GM23338 (cell line): ENCODE measurements around the gene DHPS. TPM values are rescaled to one million over a fixed set of nuclear protein-coding genes. Genes with fewer than 3 reads are reported as not detected.
A peak's percentile ranks its signal among the peaks of the same experiment; 100 is the strongest.
"Not testable (repeated sequence)": the region's sequence is repeated elsewhere in the genome, so short reads cannot be mapped to it uniquely, and the experiment has no call there.

ENCODE experiments used
- ATAC-seq: fragments of 200-7000 bp; cut with Tn5 transposase; 3 replicates; pipeline ENCODE4 v1.9.1; 2020
- DNase-seq: peaks from one replicate; pipeline ENCODE4 v3.0.0-alpha.2; 2015; ENCODE audit warnings: low spot score
- H2AFZ ChIP-seq: fragments of 200-600 bp; sonication (generic); 2 replicates; pipeline ENCODE4 v1.8.0; 2016; ENCODE audit warnings: antibody characterized with exemption, mild to moderate bottlenecking, moderate library complexity
- H3F3A ChIP-seq: fragments of 200-600 bp; sonication (generic); replicated peaks from 2 replicates; pipeline ENCODE4 v1.8.0; 2017; ENCODE audit warnings: antibody characterized with exemption, mixed run types, low read depth
- H3K27ac ChIP-seq: fragments of 200-600 bp; sonication (generic); 2 replicates; pipeline ENCODE4 v1.6.1; 2016; ENCODE audit warnings: low read depth
- H3K27me3 ChIP-seq: fragments of 200-600 bp; sonication (generic); 2 replicates; pipeline ENCODE4 v1.8.0; 2016; ENCODE audit warnings: mild to moderate bottlenecking, mixed run types, moderate library complexity; ENCODE audit not compliant: insufficient read depth
- H3K36me3 ChIP-seq: fragments of 200-600 bp; sonication (generic); 2 replicates; pipeline ENCODE4 v1.8.0; 2016; ENCODE audit warnings: mild to moderate bottlenecking; ENCODE audit not compliant: insufficient read depth
- H3K4me1 ChIP-seq: fragments of 200-600 bp; sonication (generic); 2 replicates; pipeline ENCODE4 v1.8.0; 2016; ENCODE audit warnings: mild to moderate bottlenecking, moderate library complexity; ENCODE audit not compliant: insufficient read depth
- H3K4me2 ChIP-seq: fragments of 200-600 bp; sonication (generic); 2 replicates; pipeline ENCODE4 v1.7.1; 2017; ENCODE audit warnings: mixed run types
- H3K4me3 ChIP-seq: fragments of 200-600 bp; sonication (generic); 2 replicates; pipeline ENCODE4 v1.6.1; 2016; ENCODE audit warnings: mixed run types
- H3K79me2 ChIP-seq: fragments of 200-600 bp; sonication (generic); replicated peaks from 2 replicates; pipeline ENCODE4 v1.8.0; 2017; ENCODE audit warnings: mild to moderate bottlenecking; ENCODE audit not compliant: insufficient read depth
- H3K9me2 ChIP-seq: fragments of 200-600 bp; sonication (generic); 2 replicates; pipeline ENCODE4 v1.8.0; 2017; ENCODE audit not compliant: insufficient read depth
- H4K20me1 ChIP-seq: fragments of 200-600 bp; sonication (generic); replicated peaks from 2 replicates; pipeline ENCODE4 v1.8.0; 2017; ENCODE audit warnings: mild to moderate bottlenecking; ENCODE audit not compliant: insufficient read depth
- H3K27ac Mint-ChIP-seq: 2 replicates; pipeline ENCODE4 v1.8.0; 2020; ENCODE audit warnings: inconsistent platforms, mild to moderate bottlenecking, moderate library complexity, mixed read lengths
- H3K27me3 Mint-ChIP-seq: 3 replicates; pipeline ENCODE4 v1.8.0; 2022; ENCODE audit warnings: low read depth, mild to moderate bottlenecking, moderate library complexity, mixed read lengths, inconsistent platforms; ENCODE audit not compliant: insufficient read depth, poor library complexity
- H3K36me3 Mint-ChIP-seq: 3 replicates; pipeline ENCODE4 v1.8.0; 2021; ENCODE audit warnings: low read depth, mild to moderate bottlenecking, inconsistent platforms, moderate library complexity, mixed read lengths
- H3K4me1 Mint-ChIP-seq: 3 replicates; pipeline ENCODE4 v1.8.0; 2020; ENCODE audit warnings: mild to moderate bottlenecking, inconsistent platforms, mixed read lengths
- H3K4me3 Mint-ChIP-seq: 3 replicates; pipeline ENCODE4 v1.8.0; 2021; ENCODE audit warnings: moderate library complexity, mild to moderate bottlenecking, inconsistent platforms, mixed read lengths
- H3K9me3 Mint-ChIP-seq: 3 replicates; pipeline ENCODE4 v1.8.0; 2020; ENCODE audit warnings: moderate library complexity, mild to moderate bottlenecking, inconsistent platforms, mixed read lengths
- CREB1 ChIP-seq: fragments of 250-450 bp; sonication (Bioruptor Pico); IDR thresholded peaks from 2 replicates; pipeline ENCODE4 v1.5.0; 2020; ENCODE audit warnings: low read depth, mild to moderate bottlenecking, moderate library complexity
- EZH2 ChIP-seq: fragments of 200-600 bp; sonication (generic); IDR thresholded peaks from one replicate; pipeline ENCODE4 v1.8.0; 2017; ENCODE audit warnings: antibody characterized with exemption, mild to moderate bottlenecking, low read depth; ENCODE audit not compliant: unreplicated experiment
- EZH2phosphoT487 ChIP-seq: fragments of 200-600 bp; sonication (generic); IDR thresholded peaks from one replicate; pipeline ENCODE4 v1.8.1; 2018; ENCODE audit warnings: antibody characterized with exemption; ENCODE audit not compliant: unreplicated experiment
- JUNB ChIP-seq: IDR thresholded peaks from one replicate; pipeline ENCODE4 v1.6.1; 2016; ENCODE audit warnings: antibody characterized with exemption; ENCODE audit not compliant: unreplicated experiment
- NANOG ChIP-seq: IDR thresholded peaks from 2 replicates; pipeline ENCODE4 v1.6.1; 2016; ENCODE audit warnings: antibody characterized with exemption, borderline replicate concordance
- POLR2AphosphoS5 ChIP-seq: IDR thresholded peaks from 2 replicates; pipeline ENCODE4 v1.6.1; 2016; ENCODE audit warnings: antibody characterized with exemption, low read depth
- STAT1 ChIP-seq: IDR thresholded peaks from one replicate; pipeline ENCODE4 v1.6.1; 2016; ENCODE audit warnings: antibody characterized with exemption; ENCODE audit not compliant: unreplicated experiment
- ZNF114 ChIP-seq: fragments of 250-450 bp; sonication (Bioruptor Pico); IDR thresholded peaks from 2 replicates; pipeline ENCODE4 v1.5.0; 2020; ENCODE audit warnings: mild to moderate bottlenecking, moderate library complexity
- ZNF331 ChIP-seq: fragments of 250-450 bp; sonication (Bioruptor Pico); IDR thresholded peaks from 2 replicates; pipeline ENCODE4 v1.5.0; 2020; ENCODE audit warnings: low read depth, mild to moderate bottlenecking, moderate library complexity
- polyA plus RNA-seq: library from polyadenylated mRNA; unstranded; fragments of >200 nt; fragmentation: Nextera tagmentation; extraction: Ambion mirVana; gene quantifications from 2 replicates; pipeline ENCODE4 v1.2.1, GENCODE V29; 2016
- total RNA-seq: library from RNA; depleted of rRNA; stranded (reverse); fragments of >200 nt; shearing (Covaris generic); gene quantifications from 2 replicates; pipeline ENCODE4 v1.2.3, GENCODE V29; 2014
- TF ChIP-seq, protein P1 (sequence below): IDR thresholded peaks from 2 replicates; pipeline ENCODE4 v1.6.1; 2016; ENCODE audit warnings: antibody characterized with exemption
- TF ChIP-seq, protein P2 (sequence below): fragments of 250-450 bp; sonication (Bioruptor Pico); IDR thresholded peaks from 2 replicates; pipeline ENCODE4 v1.5.0; 2020; ENCODE audit warnings: mild to moderate bottlenecking, moderate library complexity

Gene DHPS
- total and polyA plus RNA-seq, 2 experiments from 2014 or later, result 85.4 to 126 TPM

DNA sequence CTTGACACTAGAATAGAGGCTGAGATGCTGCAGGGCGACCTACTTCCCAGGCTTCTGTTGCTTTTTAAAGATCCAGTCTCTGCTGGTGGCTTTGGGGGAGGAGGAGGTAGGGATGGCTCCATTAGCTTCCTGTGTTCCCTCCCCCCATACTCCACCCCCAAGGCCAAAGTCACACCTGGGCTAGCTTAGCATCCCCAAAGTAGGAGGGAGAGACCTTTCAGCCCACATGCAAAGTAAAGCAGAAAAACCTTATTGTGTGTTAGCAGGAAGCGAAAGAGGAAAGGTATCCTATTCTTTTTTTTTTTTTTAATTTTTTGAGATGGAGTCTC lies 45.3 kb upstream of the DHPS start:
- no peaks in the 10 kb centered on the region for H3K36me3 ChIP-seq
- H3K9me2 ChIP-seq, result no peaks in the 10 kb centered on the region
- no peaks in the 10 kb centered on the region; the same call in 1 of the 2 replicates for H3K4me1 ChIP-seq
- peak overlapping the region; percentile 66; the same call in 1 of the 2 replicates for H3K27ac ChIP-seq
- DNase-seq (peak; percentile 41), ATAC-seq (no peak)
- Mint-ChIP-seq H3K27me3 (peaks cover 21% of the 10 kb centered on the region), H3K27ac (no peak overlapping the region), H3K36me3 (peaks cover 37% of the 10 kb centered on the region), H3K9me3 (no peaks in the 10 kb centered on the region; the same call in 2 of the 3 replicates), H3K4me3 (no peak overlapping the region; the same call in 2 of the 3 replicates), H3K4me1 (peaks cover 8% of the 10 kb centered on the region; the same call in 2 of the 3 replicates)
- H2AFZ ChIP-seq, result no peak overlapping the region
- no peaks in the 10 kb centered on the region for H3K27me3 ChIP-seq
- peaks cover 26% of the 10 kb centered on the region for H3F3A ChIP-seq
- TF ChIP-seq EZH2, result no peak
- no peak for TF ChIP-seq EZH2phosphoT487
- no peak for TF ChIP-seq CREB1 (CRISPR knock-in tag)
- no peak for TF ChIP-seq ZNF331 (CRISPR knock-in tag)
- no peak for TF ChIP-seq ZNF114 (CRISPR knock-in tag)
- TF ChIP-seq POLR2AphosphoS5, result no peak
- TF ChIP-seq, protein P1, sequence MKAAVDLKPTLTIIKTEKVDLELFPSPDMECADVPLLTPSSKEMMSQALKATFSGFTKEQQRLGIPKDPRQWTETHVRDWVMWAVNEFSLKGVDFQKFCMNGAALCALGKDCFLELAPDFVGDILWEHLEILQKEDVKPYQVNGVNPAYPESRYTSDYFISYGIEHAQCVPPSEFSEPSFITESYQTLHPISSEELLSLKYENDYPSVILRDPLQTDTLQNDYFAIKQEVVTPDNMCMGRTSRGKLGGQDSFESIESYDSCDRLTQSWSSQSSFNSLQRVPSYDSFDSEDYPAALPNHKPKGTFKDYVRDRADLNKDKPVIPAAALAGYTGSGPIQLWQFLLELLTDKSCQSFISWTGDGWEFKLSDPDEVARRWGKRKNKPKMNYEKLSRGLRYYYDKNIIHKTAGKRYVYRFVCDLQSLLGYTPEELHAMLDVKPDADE, result no peak
- TF ChIP-seq, protein P2, sequence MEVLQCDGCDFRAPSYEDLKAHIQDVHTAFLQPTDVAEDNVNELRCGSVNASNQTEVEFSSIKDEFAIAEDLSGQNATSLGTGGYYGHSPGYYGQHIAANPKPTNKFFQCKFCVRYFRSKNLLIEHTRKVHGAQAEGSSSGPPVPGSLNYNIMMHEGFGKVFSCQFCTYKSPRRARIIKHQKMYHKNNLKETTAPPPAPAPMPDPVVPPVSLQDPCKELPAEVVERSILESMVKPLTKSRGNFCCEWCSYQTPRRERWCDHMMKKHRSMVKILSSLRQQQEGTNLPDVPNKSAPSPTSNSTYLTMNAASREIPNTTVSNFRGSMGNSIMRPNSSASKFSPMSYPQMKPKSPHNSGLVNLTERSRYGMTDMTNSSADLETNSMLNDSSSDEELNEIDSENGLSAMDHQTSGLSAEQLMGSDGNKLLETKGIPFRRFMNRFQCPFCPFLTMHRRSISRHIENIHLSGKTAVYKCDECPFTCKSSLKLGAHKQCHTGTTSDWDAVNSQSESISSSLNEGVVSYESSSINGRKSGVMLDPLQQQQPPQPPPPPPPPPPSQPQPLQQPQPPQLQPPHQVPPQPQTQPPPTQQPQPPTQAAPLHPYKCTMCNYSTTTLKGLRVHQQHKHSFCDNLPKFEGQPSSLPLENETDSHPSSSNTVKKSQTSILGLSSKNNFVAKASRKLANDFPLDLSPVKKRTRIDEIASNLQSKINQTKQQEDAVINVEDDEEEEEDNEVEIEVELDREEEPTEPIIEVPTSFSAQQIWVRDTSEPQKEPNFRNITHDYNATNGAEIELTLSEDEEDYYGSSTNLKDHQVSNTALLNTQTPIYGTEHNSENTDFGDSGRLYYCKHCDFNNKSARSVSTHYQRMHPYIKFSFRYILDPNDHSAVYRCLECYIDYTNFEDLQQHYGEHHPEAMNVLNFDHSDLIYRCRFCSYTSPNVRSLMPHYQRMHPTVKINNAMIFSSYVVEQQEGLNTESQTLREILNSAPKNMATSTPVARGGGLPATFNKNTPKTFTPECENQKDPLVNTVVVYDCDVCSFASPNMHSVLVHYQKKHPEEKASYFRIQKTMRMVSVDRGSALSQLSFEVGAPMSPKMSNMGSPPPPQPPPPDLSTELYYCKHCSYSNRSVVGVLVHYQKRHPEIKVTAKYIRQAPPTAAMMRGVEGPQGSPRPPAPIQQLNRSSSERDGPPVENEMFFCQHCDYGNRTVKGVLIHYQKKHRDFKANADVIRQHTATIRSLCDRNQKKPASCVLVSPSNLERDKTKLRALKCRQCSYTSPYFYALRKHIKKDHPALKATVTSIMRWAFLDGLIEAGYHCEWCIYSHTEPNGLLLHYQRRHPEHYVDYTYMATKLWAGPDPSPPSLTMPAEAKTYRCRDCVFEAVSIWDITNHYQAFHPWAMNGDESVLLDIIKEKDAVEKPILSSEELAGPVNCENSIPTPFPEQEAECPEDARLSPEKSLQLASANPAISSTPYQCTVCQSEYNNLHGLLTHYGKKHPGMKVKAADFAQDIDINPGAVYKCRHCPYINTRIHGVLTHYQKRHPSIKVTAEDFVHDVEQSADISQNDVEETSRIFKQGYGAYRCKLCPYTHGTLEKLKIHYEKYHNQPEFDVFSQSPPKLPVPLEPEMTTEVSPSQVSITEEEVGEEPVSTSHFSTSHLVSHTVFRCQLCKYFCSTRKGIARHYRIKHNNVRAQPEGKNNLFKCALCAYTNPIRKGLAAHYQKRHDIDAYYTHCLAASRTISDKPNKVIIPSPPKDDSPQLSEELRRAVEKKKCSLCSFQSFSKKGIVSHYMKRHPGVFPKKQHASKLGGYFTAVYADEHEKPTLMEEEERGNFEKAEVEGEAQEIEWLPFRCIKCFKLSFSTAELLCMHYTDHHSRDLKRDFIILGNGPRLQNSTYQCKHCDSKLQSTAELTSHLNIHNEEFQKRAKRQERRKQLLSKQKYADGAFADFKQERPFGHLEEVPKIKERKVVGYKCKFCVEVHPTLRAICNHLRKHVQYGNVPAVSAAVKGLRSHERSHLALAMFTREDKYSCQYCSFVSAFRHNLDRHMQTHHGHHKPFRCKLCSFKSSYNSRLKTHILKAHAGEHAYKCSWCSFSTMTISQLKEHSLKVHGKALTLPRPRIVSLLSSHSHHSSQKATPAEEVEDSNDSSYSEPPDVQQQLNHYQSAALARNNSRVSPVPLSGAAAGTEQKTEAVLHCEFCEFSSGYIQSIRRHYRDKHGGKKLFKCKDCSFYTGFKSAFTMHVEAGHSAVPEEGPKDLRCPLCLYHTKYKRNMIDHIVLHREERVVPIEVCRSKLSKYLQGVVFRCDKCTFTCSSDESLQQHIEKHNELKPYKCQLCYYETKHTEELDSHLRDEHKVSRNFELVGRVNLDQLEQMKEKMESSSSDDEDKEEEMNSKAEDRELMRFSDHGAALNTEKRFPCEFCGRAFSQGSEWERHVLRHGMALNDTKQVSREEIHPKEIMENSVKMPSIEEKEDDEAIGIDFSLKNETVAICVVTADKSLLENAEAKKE (CRISPR knock-in tag), result no peak
- TF ChIP-seq STAT1, result no peak
- TF ChIP-seq NANOG, result no peak
- no peak for TF ChIP-seq JUNB
- no peak overlapping the region for H3K4me3 ChIP-seq
- no peak overlapping the region for H3K4me2 ChIP-seq
- H3K79me2 ChIP-seq, result peaks cover 32% of the 10 kb centered on the region
- peaks cover 13% of the 10 kb centered on the region for H4K20me1 ChIP-seq

DNA sequence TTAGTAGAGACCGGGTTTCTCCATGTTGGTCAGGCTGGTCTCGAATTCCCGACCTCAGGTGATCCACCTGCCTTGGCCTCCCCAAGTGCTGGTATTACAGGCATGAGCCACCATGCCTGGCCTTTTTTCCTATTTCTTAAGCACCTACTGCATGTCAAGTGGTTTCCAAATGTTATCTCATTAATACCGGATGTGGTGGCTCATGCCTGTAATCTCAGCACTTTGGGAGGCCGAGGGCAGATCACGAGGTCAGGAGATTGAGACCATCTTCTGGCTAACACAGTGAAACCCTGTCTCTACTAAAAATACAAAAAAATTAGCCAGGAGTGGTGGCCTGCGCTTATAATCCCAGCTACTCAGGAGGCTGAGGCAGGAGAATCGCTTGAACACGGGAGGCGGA lies 43.9 kb upstream of the DHPS start:
- H3K36me3 ChIP-seq, H3K9me2 ChIP-seq, H3K4me3 ChIP-seq, H4K20me1 ChIP-seq, H2AFZ ChIP-seq, DNase-seq, H3K9me3 Mint-ChIP-seq, H3K4me3 Mint-ChIP-seq, H3K4me1 ChIP-seq, ATAC-seq, H3K4me2 ChIP-seq, H3K27me3 ChIP-seq, H3K27ac Mint-ChIP-seq: not testable (repeated sequence)
- H3K79me2 ChIP-seq, result peaks cover 34% of the 10 kb centered on the region
- H3K27ac ChIP-seq, result peak overlapping the region; percentile 26; the same call in 1 of the 2 replicates
- H3F3A ChIP-seq, result peaks cover 23% of the 10 kb centered on the region
- Mint-ChIP-seq H3K4me1 (peaks cover 12% of the 10 kb centered on the region), H3K36me3 (peaks cover 38% of the 10 kb centered on the region), H3K27me3 (peaks cover 23% of the 10 kb centered on the region)
